ENCODE measurements around the gene FOXP3.

FOXP3 gene

DNA sequence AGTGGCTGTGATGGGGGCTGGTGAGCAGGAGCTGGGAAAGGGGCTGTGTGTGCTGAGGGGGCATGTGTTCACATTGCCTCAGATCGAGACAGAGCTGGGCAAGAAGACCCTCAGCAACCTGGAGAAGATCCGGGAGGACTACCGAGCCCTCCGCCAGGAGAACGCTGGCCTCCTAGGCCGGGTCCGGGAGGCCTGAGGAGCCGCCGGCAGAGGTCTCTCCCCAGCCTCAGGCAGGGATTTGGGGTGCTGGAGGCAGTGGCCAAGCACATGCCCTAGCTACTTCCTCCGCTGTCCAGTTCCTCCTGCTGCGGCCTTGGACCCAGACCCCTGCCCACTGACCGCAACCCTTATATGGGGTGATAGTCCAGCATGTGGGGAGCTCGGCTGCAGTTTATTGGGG lies 14.4 kb downstream of the FOXP3 start:
- DNase-seq (ENCODE audit: low spot score), result no peak

DNA sequence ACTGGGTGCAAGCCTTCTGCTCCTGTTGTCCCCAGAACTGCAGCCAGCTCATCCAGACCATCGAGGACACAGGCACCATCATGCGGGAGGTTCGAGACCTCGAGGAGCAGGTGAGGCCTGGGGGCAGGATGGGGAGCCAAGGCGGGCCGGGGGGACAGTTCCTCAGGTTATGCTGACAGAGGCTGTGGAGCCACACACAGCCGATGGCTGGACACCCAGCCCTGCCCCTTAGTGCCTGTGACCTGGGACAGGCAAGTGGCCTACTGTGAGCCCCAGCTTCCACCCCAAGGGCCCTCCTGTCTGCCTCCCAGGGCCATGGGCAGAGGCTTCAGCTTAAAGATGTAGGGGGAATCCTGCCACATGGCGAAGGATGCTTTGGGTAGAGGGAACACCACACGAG lies 14.9 kb downstream of the FOXP3 start:
- DNase-seq (ENCODE audit: low spot score), result no peak

DNA sequence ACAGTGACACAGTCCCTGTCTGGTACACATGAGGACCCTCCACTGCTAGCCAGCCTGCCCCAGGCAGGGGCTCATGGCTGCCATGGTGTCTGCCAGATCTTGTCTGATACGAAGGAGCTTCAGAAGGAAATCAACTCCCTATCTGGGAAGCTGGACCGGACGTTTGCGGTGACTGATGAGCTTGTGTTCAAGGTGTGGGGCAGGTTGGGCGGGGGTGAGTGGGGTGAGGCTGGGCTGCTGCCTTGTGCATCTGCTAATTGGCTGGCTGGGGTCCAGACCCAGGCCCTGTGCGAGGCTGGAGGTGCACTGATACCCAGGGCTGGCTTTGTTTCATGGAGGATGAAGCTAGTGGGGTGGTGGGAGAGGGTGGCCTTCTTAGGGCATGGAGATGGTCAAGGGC lies 15.4 kb downstream of the FOXP3 start:
- DNase-seq (ENCODE audit: low spot score), result no peak

DNA sequence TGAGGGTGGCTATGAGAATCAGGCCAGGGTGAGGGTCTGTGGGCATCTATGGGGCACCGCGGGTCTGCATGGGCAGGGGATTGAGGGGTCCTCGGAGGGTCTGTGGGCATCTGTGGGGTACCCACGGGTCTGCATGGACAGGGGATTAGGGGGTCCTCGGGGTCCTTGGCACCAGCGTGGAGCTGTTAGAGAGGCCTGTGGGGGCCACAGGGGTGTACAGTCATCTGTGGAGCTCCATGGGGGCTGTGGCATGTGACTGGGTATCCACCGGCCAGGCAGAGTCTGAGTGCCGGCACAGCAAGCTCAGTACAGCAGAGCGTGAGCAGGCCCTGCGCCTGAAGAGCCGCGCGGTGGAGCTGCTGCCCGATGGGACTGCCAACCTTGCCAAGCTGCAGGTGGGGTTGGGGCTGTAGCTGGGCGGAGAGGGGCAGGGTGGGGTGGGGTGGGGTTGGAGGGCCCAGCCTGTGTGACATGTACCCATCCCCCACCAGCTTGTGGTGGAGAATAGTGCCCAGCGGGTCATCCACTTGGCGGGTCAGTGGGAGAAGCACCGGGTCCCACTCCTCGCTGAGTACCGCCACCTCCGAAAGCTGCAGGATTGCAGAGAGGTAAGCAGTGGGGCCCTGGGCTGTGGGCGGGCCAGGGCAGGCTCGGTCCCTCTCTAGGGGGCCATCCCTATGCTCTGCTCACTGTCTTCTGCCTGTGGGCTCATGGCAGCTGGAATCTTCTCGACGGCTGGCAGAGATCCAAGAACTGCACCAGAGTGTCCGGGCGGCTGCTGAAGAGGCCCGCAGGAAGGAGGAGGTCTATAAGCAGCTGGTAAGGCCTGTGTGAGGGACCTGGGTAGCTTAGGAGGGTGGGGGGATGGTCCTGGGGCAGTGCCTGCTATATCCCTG lies 16.3 kb downstream of the FOXP3 start:
- DNase-seq (ENCODE audit: low spot score), result no peak

DNA sequence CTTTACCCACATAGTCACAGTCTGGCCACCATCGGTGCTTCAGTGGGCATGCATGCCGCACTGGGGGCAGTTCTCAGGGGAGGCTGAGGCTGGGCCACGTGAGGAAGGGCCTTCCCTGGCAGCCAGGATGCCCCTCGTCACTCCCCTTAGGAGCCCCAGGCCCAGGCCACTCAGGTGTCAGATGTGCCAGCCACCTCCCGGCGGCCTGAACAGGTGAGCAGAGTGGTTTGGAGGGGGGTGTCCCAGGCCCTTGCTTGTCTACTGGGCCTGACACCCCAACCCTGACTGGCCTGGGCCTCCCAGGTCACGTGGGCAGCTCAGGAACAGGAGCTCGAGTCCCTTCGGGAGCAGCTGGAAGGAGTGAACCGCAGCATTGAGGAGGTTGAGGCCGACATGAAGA lies 17.2 kb downstream of the FOXP3 start:
- DNase-seq (ENCODE audit: low spot score), result no peak

DNA sequence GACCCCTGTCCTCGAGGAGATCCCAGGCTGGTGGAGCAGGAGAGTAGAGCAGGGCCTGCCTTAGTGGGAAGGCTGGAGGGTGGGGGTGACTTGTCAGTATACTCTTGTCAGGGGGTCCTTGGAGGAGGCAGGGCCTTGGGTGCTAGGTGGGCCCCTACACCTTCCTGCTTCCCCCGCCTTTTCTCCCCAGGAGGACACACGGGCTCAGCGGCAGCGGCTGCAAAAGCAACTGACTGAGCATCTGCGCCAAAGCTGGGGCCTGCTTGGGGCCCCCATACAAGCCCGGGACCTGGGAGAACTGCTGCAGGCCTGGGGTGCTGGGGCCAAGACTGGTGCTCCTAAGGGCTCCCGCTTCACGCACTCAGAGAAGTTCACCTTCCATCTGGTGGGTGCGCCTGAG lies 18.0 kb downstream of the FOXP3 start:
- no peak for DNase-seq (ENCODE audit: low spot score)

DNA sequence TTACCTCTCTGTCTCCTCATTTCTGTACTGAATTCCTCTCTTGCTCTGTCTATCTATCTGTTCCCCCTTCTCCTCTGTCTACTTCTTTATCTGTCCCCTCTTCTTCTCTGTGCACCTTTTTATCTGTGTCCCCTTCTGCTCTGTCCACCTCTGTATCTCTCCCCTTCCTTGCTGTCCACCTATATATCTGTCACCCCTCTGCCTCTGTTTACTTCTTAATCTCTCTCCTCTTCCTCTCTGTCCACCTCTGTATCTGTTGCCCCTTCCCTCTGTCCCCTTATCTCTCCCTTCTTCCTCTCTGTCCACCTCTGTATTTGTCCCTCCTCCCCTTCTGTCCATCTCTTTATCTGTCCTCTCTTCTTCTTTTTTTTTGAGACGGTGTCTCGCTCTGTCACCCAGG lies 20.3 kb downstream of the FOXP3 start:
- no peak for DNase-seq (ENCODE audit: low spot score)

DNA sequence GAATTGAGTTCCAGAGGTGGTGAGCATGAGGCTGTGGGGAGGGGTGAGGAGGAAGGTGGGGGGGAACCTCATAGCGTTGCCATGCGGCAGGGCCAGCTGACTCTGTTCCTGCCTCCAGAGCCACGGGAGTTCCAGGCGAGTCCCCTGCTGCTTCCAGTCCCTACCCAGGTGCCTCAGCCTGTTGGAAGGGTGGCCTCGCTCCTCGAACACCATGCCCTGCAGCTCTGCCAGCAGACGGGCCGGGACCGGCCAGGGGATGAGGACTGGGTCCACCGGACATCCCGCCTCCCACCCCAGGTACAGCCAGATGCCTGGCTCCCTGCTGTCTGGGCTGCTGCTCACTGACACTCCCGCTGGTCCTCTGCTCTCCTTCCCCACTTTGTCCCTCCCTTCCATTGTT lies 21.3 kb downstream of the FOXP3 start:
- no peak for DNase-seq (ENCODE audit: low spot score)

DNA sequence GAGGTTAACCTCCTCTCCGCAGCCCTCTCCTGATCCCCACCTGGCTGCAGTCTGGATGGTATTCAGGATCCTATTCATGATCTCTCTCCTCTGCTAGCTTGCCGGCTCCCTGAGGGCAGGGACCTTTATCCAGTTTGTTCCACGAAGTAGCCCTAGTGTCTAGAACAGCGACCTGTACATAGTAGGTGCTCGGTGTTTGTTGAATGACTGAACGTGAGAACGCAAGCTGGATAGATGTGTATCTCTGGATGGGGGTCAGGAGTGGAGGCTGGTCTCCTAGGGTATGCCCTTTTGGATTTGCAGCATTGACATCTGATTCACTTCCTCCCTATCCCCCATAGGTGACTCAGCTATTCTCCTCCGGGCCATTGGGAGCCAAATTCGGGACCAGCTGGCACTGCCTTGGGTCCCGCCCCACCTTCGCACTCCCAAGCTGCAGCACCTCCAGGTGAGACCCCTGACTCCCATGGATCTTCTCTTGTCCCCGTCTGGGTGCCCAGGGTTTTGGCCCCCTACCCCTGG lies 21.9 kb downstream of the FOXP3 start:
- no peak for DNase-seq (ENCODE audit: low spot score)

DNA sequence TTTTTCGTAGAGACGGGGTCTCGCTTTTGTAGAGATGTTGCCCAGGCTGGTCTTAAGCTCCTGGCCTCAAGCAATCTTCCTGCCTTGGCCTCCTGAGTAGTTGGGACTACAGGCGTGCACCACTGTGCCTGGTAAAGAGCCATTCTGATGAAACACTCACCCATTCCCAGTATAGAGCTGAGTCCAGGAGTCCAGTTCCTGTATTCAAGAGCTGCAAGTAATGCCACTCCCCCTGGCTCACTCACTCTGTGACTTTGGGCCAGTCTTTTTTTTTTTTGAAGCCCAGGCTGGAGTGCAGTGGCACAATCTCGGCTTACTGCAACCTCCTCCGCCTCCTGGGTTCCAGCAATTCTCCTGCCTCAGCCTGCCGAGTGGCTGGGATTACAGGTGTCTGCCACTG lies 25.8 kb downstream of the FOXP3 start:
- no peak for DNase-seq (ENCODE audit: low spot score)

DNA sequence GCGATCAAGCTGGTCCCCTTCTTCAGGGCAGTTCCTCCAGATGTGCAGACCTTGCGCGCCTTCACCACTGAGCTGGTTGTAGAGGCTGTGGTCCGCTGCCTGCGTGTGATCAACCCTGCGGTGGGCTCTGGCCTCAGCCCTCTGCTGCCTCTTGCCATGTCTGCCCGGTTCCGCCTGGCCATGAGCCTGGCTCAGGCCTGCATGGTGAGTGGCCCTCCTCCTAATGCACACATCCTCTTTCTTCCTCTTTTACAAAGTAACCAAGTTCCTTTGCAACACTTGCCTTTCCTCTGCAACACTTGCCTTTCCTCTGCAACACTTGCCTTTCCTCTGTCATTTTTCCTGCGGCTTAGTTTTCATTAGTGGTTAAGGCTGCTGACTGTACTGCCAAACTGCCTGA lies 27.4 kb downstream of the FOXP3 start:
- DNase-seq (ENCODE audit: low spot score), result peak; percentile 21

DNA sequence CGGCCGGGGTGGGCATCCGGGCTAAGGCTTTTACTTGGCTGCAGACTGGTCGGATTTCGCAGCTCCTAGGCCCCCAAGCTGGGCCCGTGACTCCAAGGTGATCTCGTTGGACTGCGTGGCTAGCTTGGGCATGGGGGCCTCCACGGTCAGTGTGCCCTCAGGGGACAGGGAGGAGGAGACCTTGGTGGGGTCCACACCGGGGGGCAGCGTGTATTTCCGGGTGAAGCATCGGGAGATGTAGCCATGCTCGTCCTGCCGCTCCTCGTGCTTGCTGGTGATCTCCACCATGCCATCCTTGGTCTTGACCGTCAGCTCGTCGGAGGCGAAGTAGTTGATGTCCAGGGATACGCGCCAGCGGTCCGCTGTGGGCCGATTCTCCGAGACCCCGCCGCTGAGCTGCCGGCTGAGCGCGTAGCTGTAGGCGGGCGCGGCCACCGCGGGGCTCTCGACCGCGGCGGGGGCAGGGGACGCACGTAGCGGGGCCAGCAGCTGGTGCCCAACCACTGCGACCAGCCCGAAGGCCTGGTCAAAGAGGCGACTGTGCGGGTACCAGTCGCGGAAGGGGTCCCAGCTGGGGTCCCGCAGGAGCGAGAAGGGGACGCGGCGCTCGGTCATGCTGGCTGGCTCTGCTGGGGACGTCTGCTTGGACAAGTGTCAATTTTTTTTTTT lies 30.5 kb downstream of the FOXP3 start:
- DNase-seq (ENCODE audit: low spot score), result no peak

DNA sequence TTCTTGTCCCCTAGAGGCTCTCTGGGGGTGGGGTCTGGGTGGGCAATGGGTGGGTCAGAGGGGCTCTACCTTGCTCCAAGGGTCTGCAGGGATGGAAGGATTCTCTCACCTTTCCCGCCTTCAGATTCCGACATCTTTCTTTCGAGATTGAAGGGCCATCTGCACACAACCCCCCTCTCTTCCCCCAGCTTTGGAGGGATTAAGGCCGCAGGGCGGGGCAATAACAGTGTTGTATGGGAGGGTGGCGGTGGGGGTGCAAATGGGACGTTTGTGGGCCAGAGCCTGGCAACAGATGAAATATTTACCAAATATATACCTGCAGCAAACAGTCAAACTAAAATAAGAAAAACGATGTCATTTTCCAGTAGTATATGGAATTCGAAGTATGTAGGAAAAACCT lies 31.3 kb downstream of the FOXP3 start, which contains the start of gene CACNA1F:
Gene CACNA1F, minus strand, starts transcription at position 165 of the 400 bp plus-strand sequence. Its CDS starts 31 bp downstream, at position 134.
- DNase-seq (ENCODE audit: low spot score), result no peak

DNA sequence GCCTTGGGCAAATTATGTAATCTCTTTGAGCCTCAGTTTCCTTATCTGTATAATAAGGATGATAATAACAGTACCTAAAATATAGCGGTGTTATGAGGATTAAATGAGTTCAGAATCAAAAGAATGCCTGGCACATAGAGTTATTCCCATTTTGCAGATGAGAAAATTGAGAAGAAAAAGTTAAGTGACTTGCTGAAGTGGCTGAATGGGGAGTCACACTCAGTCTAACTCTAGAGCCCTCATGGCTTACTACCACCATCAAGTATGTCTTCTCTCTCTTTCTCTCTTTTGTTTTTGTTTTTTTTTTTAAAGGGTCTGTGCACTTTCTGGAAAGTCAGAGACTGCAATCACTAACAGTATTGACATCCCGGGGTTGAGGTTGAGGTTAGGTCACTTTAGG lies 32.0 kb downstream of the FOXP3 start:
- no peak for DNase-seq (ENCODE audit: low spot score)

DNA sequence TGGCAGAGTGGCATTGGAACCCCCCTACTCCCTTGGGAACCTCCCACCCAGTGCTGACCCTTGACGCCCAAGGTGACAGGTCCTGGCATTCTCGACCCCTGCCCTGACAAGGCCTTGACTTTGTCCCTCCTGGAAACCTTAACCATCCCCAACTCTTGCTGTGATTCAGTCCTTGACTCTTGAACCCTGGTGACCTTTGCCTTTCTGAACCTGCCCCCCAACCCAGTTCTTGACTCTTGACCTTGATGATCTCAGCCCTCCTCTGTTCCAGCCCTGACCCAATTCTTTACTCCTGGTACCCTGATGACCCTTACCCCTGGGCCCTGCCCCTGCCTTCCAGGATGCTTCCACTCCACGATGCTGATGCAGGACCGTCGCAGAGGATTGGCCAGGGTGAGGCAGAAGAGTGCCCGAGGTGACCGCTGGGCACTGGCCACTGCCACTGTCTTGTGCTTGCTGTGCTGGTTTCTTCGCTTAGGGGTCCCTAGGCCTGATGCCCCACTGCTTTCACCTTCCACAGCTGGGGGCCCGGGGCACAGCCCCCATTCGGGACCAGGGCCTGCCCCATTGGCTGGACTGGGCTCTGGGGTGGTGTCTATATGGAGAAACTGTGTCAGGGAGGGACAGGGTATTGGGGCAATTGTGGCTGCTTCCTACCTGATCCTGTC lies 33.0 kb downstream of the FOXP3 start:
- DNase-seq (ENCODE audit: low spot score), result no peak

DNA sequence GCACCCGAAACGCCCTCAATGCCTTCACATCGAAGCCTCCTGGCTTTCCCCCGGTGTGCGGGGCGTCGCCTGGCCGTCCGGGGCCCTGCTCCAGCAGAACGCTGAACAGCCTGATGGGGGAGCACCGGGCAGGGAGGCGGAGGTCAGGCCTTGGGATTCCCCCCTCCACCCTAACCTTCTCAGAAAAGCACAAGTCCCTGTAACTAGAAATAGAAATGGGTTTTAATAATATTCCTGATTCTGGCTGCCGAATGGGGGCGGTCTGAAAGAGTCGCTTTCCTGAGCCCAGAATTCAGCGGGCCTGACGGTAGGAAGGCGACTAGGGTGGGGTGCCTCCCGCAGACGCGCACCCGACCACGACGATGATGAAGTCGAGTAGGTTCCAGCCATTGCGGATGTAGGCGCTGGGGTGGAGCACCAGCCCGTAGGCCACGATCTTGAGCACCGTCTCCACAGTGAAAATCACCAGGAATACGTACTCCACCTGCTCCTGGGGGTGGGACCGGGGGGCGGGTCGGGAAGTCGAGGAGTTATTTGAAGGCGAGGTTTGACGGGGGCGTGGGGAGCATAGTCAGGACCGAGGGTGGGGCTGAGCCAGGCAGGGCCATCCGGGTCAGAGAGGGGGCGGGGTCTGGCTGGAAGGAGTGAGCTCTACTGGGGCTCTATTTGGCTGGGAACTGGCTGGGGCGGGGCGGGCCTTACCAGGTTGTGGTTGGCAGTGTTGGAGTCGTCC lies 33.8 kb downstream of the FOXP3 start:
- DNase-seq (ENCODE audit: low spot score), result peak; percentile 20

DNA sequence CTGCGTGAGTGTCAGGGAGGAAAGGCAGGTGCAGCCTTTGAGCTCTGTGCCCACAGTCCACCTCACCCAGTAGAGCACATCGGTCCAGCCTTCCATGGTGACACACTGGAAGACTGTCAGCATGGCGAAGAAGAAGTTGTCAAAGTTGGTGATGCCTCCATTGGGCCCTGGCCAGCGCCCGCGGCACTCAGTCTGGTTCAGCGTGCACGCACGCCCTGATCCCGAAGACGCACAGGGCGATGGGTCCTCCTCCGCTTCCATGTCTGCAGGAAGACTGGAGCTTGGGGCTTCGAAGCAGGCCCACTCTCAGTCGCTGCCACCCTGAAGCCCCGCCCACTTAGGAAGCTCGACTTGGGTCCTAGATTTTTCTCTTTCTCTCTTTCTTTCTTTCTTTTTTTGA lies 36.3 kb downstream of the FOXP3 start:
- no peak for DNase-seq (ENCODE audit: low spot score)

DNA sequence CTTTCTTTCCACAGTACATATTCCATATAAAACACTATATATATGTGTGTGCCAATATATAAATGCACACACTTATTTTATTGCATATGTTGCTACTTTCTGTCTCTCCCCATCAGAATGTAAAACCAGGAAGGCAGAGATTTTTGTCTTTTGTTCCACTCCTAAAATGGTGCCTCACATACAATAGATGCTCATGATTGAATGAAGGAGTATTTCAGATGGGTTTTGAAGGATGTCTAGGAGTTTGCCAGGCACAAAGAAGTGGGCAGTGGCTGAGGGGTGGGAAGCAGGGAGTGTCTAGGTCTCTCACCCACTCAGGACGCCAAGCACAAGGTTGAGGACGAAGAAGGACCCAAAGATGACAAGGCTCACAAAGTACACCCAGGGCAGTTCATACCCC lies 36.8 kb downstream of the FOXP3 start:
- DNase-seq (ENCODE audit: low spot score), result no peak

DNA sequence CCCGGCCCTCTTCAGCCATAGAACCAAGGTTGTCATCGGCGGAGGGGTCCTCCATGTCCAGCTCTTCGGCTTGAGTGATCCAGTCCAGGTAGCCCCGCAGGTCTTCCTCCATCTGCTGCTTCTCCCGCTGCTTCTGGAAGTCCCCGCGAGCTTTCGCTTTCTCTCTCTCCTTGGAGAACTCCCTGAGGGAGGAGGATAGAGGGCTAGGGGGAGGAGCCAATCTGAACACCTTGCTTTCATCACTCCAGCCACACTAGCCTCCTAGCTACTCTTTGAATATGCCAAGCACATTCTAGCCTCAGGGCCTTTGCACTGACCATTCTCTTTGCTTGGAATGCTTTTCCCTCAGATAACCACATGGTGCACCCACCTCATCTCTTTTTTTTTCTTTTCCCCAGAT lies 37.6 kb downstream of the FOXP3 start:
- no peak for DNase-seq (ENCODE audit: low spot score)

DNA sequence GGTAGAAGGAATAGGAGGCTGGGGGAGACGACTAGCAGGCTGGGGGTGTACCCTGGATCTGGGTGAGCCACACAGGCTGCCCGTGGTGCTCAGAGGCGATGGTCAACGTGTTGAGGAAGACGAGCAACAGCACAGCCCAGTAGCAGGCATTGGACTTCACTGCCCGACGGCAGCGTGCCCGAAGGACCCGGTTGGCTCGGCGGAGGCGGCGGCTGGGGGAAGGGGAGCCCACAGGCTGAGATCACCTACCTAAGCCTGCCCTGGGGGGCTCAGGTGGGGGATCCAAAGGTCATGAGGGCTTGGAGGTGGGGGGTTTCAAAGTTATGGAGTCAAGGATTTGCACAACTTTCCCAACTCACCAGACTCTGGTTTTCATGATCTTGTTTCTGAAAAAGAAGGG lies 38.7 kb downstream of the FOXP3 start:
- no peak for DNase-seq (ENCODE audit: low spot score)

DNA sequence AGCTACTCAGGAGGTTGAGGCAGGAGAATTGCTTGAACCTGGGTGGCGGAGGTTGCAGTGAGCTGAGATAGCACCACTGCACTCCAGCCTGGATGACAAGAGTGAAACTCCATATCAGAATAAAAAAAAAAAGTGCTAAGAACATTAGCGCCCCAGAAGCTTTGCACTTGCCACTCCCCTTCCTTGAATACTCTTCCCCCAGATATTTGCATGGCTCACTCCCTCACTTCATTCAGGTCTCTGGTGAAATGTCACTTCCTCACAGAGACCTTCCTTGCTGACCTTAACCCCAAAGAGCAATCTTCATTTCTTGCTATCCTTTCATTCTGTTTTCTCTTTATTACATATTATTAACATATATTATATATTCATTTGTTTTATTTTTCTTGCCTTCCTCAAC lies 42.6 kb downstream of the FOXP3 start:
- no peak for DNase-seq (ENCODE audit: low spot score)

DNA sequence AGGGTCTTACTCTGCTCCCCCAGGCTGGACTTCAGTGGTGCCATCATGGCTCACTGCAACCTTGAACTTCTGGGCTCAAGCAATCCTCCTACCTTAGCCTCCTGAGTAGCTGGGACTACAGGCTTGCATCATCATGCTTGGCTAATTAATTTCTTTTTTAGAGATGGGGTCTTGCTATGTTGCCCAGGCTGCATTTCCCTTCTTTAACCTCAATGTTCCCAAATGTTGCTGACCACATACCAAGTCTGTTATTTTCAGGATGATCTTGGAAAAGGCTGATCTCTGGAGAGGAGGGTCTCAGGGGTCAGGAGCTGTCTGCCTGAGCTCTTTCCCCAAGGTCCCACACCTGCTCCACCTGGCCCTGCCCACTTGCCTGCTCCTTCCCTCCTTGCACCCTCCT lies 44.4 kb downstream of the FOXP3 start:
- no peak for DNase-seq (ENCODE audit: low spot score)
